ENCODE measurements around the gene UCMA.

The UCMA gene

DNA sequence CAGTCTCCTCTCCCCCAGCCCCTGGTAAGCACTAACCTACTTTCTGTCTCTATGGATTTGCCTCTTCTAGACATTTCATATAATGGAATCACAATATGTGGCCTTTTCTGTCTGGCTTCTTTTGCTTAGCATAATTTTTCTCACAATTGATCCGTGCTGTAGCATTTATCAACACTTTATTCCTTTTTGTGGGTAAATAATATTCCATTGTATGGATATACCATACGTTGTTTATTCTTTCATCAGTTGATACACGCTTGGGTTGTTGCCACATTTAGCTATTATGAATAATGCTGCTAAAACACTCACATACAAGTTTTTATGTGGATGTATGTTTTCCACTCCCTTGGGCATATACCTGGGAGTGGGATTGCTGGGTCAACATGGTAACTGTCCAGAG lies 47.0 kb downstream of the UCMA start:
- DNase-seq (ENCODE audit: low read depth), result no peak

DNA sequence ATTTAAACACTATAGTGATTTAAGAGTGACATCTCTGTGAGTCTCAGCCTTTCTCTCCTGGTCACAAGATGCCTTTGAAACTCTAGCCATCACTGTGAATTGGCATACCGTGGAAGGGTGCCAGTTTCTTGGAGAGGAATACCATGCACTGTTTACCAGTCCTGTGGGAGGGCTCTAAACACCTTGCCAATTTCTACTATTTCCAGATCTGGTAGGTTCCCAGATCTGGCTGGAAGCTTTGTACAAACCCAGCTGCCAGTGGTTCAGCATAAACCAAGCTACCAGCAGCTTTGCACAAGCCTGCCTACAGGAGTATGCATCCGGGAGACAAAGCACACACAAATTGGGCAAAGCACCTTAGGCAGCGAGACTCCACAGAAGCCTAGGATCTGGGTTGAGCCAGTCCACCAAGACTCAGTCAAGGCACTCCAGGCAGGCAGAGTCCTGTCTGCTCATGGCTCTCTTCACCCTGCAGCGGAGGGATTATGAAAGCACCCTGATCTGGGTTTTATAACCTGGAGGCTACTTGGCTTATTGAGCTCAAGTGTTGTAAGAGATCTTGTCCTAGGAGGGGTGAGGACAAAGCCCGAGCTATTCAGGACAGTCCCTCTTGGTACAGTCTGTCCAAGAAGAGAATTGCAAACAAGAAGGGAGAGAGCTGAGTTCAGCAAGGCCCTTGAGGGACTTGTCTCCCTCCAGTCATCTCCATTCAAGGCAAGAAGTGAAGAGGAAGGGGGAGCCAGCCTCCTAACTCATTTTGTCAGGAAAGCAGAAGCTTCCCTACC lies 49.3 kb downstream of the UCMA start:
- DNase-seq (ENCODE audit: low read depth), result no peak

DNA sequence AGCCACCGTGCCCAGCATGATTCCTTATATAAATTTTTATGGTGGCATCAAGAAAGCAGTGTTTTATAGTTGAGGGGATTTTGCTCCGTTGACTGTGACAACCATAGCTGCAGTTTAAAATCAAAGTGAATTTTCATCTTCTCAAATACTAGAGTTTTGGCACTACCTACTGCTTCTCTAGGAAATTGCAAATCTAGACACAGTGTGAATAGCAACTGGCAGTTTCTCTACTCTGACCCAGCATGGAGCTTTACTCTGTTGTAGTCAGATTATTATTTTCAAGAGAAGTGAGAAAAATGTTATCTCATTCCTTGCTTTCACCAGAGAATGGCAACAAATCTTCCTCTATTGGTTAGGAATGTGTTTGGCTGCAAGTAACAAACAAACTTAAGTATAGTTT lies 49.9 kb downstream of the UCMA start:
- no peak for DNase-seq (ENCODE audit: low read depth)

DNA sequence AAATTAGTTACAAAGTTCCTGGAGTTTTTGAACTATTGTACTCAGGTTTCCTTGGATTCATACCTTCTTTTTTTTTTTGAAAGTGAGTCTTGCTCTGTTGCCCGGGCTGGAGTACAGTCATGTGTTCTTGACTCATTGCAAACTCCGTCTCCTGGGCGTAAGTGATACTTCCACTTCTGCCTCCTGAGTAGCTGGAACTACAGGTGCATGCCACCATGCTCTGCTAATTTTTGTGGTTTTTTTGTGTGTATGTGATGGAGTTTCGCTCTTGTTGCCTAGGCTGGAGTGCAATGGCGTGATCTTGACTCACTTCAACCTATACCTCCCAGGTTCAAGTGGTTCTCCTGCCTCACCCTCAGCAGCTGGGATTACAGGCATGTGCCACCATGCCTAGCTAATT lies 50.5 kb downstream of the UCMA start:
- no peak for DNase-seq (ENCODE audit: low read depth)

DNA sequence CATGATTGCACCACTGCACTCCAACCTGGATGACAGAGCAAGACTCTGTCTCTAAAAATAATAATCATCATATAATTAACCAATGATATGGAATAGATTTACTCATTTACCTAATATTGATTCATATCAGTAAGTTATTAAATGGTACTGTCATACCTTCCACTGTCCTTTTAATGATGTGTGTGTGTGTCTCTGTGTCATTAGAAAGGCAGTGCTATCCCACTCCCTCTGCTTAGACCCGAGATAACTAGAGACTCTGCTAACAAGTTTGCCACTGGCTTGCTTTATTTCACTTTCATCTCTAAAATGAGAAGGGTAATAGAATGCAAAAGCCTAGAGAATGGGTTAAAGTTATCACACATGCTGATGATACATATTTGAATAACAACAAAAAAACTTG lies 51.8 kb downstream of the UCMA start:
- no peak for DNase-seq (ENCODE audit: low read depth)

DNA sequence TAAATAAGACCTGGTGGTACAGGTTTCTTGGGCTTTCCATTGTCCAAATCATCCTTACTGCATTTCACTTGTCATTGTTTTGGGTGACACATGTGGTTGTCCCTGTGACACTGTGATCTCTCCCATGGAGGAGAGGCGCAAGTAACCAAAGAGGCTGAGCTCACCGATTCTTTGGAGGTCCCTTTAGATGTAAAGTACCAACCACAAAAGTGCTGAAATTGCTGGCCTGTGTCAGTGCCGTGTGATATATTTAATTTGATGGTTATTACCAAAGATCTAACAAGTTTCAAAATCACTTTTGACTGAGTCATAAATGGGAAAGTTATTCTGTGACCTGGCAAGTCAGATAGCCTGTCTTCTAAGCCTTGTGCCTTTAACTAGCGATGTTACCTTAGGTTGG lies 53.4 kb downstream of the UCMA start:
- DNase-seq (ENCODE audit: low read depth), result no peak

DNA sequence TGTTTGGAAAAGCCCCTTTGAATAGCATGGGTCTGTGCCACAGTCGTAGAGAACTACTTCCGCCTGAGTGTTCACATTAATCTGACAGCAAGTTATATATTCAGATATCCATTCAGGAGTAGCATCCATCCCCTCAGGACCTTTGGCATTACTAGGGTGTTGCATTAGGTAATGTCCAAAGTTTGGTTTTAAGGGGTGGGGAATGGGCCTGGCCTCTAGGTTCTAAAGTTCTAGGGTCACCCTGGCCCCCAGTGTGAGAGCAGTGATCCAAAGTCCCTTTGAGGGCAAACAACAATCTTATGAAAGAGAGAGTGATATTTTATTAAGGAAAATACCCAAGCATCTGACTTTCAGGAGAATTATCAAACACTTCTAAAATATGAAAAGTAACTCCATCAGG lies 60.6 kb downstream of the UCMA start:
- DNase-seq (ENCODE audit: low read depth), result no peak

Measured in GM04504 (cell line).